ENCODE results near the gene ZNF337. TPM values are rescaled to one million over a fixed set of nuclear protein-coding genes. Genes with fewer than 3 reads are reported as not detected.

Gene ZNF337
- total and polyA plus RNA-seq, 10 of the 15 experiments (the other 5 are each of a cell fraction or from before 2014, with no cell fraction given), result 0.60 to 16.8 (median 9.1) TPM

GRCh38 chr20:25629816-25630499, 66.7 kb downstream of the ZNF337 start:
- ChIA-PET CTCF (no interaction called here), POLR2A (no interaction called here), RAD21 (ENCODE audit: unreplicated experiment) (no interaction called here)

More at GRCh38 chr20:25629816-25630499, 66.7 kb downstream of the ZNF337 start:
- in situ Hi-C loops (cut with MboI), result no loop called here
- Histone ChIP-seq H3K27ac (ENCODE audit: control insufficient read depth, insufficient read depth) (no peak overlapping the region), H2AFZ (ENCODE audit: control insufficient read depth, low read depth, low read length) (no peak overlapping the region), H3K4me1 (ENCODE audit: control insufficient read depth, insufficient read depth, low read length) (peaks cover 10% of the 10 kb centered on the region), H3K79me2 (ENCODE audit: control insufficient read depth, insufficient read depth, low read length) (no peaks in the 10 kb centered on the region), H3K4me3 (no peak overlapping the region), H3K27me3 (replicated peaks in 1 of 2; ENCODE audit: control insufficient read depth in 2 of 2, insufficient read depth in 2 of 2, low read length in 1 of 2) (no peaks in the 10 kb centered on the region), H3K9ac (ENCODE audit: control insufficient read depth, insufficient read depth, low read length) (no peak overlapping the region), H3K4me2 (ENCODE audit: control insufficient read depth, insufficient read depth) (no peak overlapping the region), H3K36me3 (ENCODE audit: control insufficient read depth in 2 of 2, insufficient read depth in 2 of 2, low read length in 1 of 2) (no peaks in the 10 kb centered on the region), H3K9me3 (replicated peaks; ENCODE audit: control insufficient read depth, insufficient read depth, low read length) (peaks cover 2% of the 10 kb centered on the region; the same call in 1 of the 3 replicates), H4K20me1 (ENCODE audit: control insufficient read depth, insufficient read depth) (no peaks in the 10 kb centered on the region)
- DNase-seq (ENCODE audit: low read depth, low spot score), result no peak
- BruUV-seq (replicated peaks), result no TSS peak
- SMC1A ChIA-PET (ENCODE audit: uncharacterized antibody, unreplicated experiment), result no interaction called here
- intact Hi-C loops (cut with micrococcal nuclease; ENCODE audit: unreplicated experiment), result loop anchor here (10.0 kb wide), 1 partner anchor 315 kb away; no protein-coding TSS in a partner anchor
- WGBS (ENCODE audit: insufficient coverage, insufficient replicate concordance, low lambda C conversion rate, missing lambda C conversion rate), result 73% methylated on average over 8 of the region's 8 CpGs
- no peak for FAIRE-seq
- no peak; the same call in 2 of the 3 replicates for ATAC-seq
- TF ChIP-seq ZSCAN29 (IDR thresholded peaks at IDR 0.05), result no peak
- no peak for TF ChIP-seq CEBPB (IDR thresholded peaks at IDR 0.05; ENCODE audit: borderline replicate concordance in 1 of 2, low read depth in 2 of 2, low read length in 2 of 2)
- TF ChIP-seq POU2F2 (IDR thresholded peaks at IDR 0.05; ENCODE audit: borderline replicate concordance, low read depth, low read length), result no peak
- no peak for TF ChIP-seq BCL3 (IDR thresholded peaks at IDR 0.05; ENCODE audit: borderline replicate concordance, insufficient read depth, low read depth, low read length, poor library complexity, severe bottlenecking)
- no peak for TF ChIP-seq TCF12 (IDR thresholded peaks at IDR 0.05; ENCODE audit: low read depth, low read length)
- no peak for TF ChIP-seq PML (IDR thresholded peaks at IDR 0.05; ENCODE audit: low read length)
- no peak for TF ChIP-seq SUPT20H (IDR thresholded peaks at IDR 0.05; ENCODE audit: borderline replicate concordance, control insufficient read depth, low read depth, low read length)
- TF ChIP-seq SMC3 (IDR thresholded peaks at IDR 0.05; ENCODE audit: borderline replicate concordance, low read length), result no peak
- no peak for TF ChIP-seq MAX (IDR thresholded peaks at IDR 0.05; ENCODE audit: low read depth, low read length)
- TF ChIP-seq BHLHE40 (IDR thresholded peaks at IDR 0.05; ENCODE audit: borderline replicate concordance in 1 of 2, low read depth in 2 of 2, low read length in 1 of 2), result no peak
- TF ChIP-seq KDM1A (IDR thresholded peaks at IDR 0.05; ENCODE audit: borderline replicate concordance), result no peak
- no peak for TF ChIP-seq IKZF1 (conservative IDR thresholded peaks at IDR 0.05)
- no peak for TF ChIP-seq IRF4 (IDR thresholded peaks at IDR 0.05; ENCODE audit: low read depth, low read length)
- no peak for TF ChIP-seq ASH2L (IDR thresholded peaks at IDR 0.05; ENCODE audit: borderline replicate concordance, low read depth)
- no peak for TF ChIP-seq MEF2B (IDR thresholded peaks at IDR 0.05; ENCODE audit: partially characterized antibody, poor library complexity, severe bottlenecking)
- no peak for TF ChIP-seq CHD2 (IDR thresholded peaks at IDR 0.05; ENCODE audit: borderline replicate concordance, low read depth, low read length)
- no peak for TF ChIP-seq EGR1 (IDR thresholded peaks at IDR 0.05; ENCODE audit: borderline replicate concordance in 1 of 2, low read depth in 2 of 2, low read length in 2 of 2)
- no peak for TF ChIP-seq EZH2 (IDR thresholded peaks at IDR 0.05; ENCODE audit: borderline replicate concordance, control insufficient read depth, low read depth, low read length)
- no peak for TF ChIP-seq BCL11A (IDR thresholded peaks at IDR 0.05; ENCODE audit: low read depth, low read length)
- TF ChIP-seq RAD51 (IDR thresholded peaks at IDR 0.05), result no peak
